Esophagus squamous epithelium (tissue), 5 donors: ENCODE results near the gene PRDX5. TPM values are rescaled to one million over a fixed set of nuclear protein-coding genes. Genes with fewer than 3 reads are reported as not detected.

Source experiments
- DNase-seq: peaks from one replicate; lab custom pipeline; 2025; lab: John Stamatoyannopoulos, UW
- H3K27ac ChIP-seq, 4 donors: fragments of 200-600 bp; sonication (generic); one replicate each; pipeline ENCODE4 v1.5.1; 2016 to 2019; ENCODE audit warnings: mild to moderate bottlenecking in 1 of 4
- H3K27me3 ChIP-seq, 4 donors: fragments of 200-600 bp; sonication (generic); 1 replicate in 3 of 4; 2 replicates in 1 of 4; pipeline versions ENCODE4 v1.5.1 to v1.6.0; 2017 to 2021; ENCODE audit warnings: antibody characterized with exemption in 1 of 4
- H3K36me3 ChIP-seq, 3 donors: fragments of 200-600 bp; sonication (generic); one replicate each; pipeline ENCODE4 v1.5.1; 2016 to 2019
- H3K4me1 ChIP-seq, 3 donors: fragments of 200-600 bp; sonication (generic); one replicate each; pipeline ENCODE4 v1.5.1; 2017 to 2019
- H3K4me3 ChIP-seq, 4 donors: fragments of 200-600 bp; sonication (generic); 1 replicate in 3 of 4; 2 replicates in 1 of 4; pipeline ENCODE4 v1.5.1; 2016 to 2019; ENCODE audit warnings: mild to moderate bottlenecking in 2 of 4, moderate library complexity in 1 of 4
- H3K9me3 ChIP-seq, 3 donors: fragments of 200-600 bp; sonication (generic); one replicate each; pipeline ENCODE4 v1.5.1; 2016 to 2019
- CTCF ChIP-seq, 6 experiments: fragments of 450-650 bp in 4 of 6; fragments of 200-600 bp in 2 of 6; sonication (generic) in 2 of 6; IDR thresholded peaks; one replicate each; pipeline ENCODE4 v1.5.1; 2016 to 2019; ENCODE audit warnings: antibody characterized with exemption in 6 of 6, mild to moderate bottlenecking in 4 of 6, moderate library complexity in 4 of 6
- POLR2A ChIP-seq, 4 donors: fragments of 450-650 bp; IDR thresholded peaks; one replicate each; pipeline ENCODE4 v1.6.1; 2017; ENCODE audit warnings: antibody characterized with exemption in 4 of 4, mild to moderate bottlenecking in 4 of 4, moderate library complexity in 3 of 4
- WGBS, 2 donors: methylation state at CpG; one replicate each; pipeline ENCODE4 v1.1.5; 2018; 5-methylcytosine and 5-hydroxymethylcytosine counted together
- intact Hi-C: fragments of 100-400 bp; cut with DNase I; formaldehyde crosslinking; loops from one replicate; pipeline ENCODE4 v1.15.0; 2022
- total RNA-seq, 4 donors: library from RNA; depleted of rRNA; stranded (reverse); fragments of >200 nt; gene quantifications; one replicate each; pipeline ENCODE4 v1.1.0, GENCODE V29; 2016
- donor health status: DM: yes; HTN: yes; CAD: no.

The PRDX5 gene
- total RNA-seq, 4 donors from 2014 or later, result 309 to 602 (median 476) TPM

DNA sequence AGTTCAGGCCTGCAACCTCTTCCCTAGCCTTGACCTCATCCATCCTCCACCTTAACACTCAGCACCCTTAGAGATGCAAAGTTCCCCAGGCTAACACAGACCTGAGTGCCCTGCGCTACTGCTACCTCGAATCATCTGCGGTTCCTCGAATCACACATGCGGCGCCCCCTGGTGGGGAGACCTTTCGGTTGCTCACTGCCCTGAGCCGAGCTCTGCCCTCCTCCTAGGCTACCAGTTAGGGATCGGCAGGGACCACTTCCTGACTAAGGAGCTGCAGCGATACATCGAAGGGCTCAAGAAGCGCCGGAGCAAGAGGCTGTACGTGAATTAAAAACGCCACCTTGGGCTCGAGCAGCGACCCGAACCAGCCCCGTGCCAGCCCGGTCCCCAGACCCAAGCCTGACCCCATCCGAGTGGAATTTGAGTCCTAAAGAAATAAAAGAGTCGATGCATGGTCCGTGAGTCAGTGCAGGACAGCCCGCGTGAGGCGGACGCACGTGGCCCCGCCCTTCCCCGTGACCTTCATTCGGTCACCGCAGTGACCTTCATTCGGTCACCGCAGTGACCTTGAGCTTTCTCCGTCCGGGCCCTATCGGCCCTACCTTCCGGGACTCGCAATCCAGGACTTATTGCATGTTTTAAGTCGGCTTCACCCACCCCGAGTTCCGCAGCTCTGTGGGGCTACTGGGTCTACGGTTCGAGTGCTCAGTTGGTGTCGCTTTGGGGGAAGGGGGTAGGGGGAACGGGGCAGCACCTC, 13.4 kb upstream of the PRDX5 start:
- 0% methylated on average over 14 to 19 of the region's 46 CpGs for WGBS, 2 donors
- intact Hi-C loops, result loop anchor here (5.0 kb wide), 1 partner anchor 102 kb away; no protein-coding TSS in a partner anchor
- Histone ChIP-seq H3K4me3 (peak overlapping the region; percentile 35 to 86 (median 74)), H3K9me3 (no peaks in the 10 kb centered on the region), H3K27me3 (peaks cover 0 to 35% (median 6%) of the 10 kb centered on the region in 4 donors), H3K4me1 (peaks cover 33 to 64% (median 37%) of the 10 kb centered on the region in 3 donors), H3K27ac (peak overlapping the region; percentile 92 to 97 (median 94)), H3K36me3 (peaks cover 0 to 24% (median 0%) of the 10 kb centered on the region in 3 donors)
- DNase-seq, result peak; percentile 67
- peak; percentile 81 to 95 (median 92) for TF ChIP-seq CTCF (IDR thresholded peaks at IDR 0.05)
- TF ChIP-seq POLR2A (IDR thresholded peaks at IDR 0.05), result peak in 1 of 4 donors; percentile 19

GRCh38 chr11:64305075-64305690, 12.7 kb upstream of the PRDX5 start, which contains the start of gene ESRRA:
ESRRA (plus strand) TSS chr11:64305524; CDS start chr11:64307180, 1,656 bp downstream.
- Histone ChIP-seq H3K27ac (peak within 1 kb of the TSS; percentile 92 to 97 (median 94)), H3K36me3 (peaks cover 0 to 24% (median 0%) of the 10 kb centered on the region in 3 donors), H3K9me3 (no peaks in the 10 kb centered on the region), H3K4me3 (peak within 1 kb of the TSS; percentile 71 to 86 (median 74)), H3K27me3 (peaks cover 0 to 28% (median under 1%) of the 10 kb centered on the region in 4 donors), H3K4me1 (peaks cover 26 to 64% (median 30%) of the 10 kb centered on the region in 3 donors)
- intact Hi-C loops, result no loop called here
- TF ChIP-seq POLR2A (IDR thresholded peaks at IDR 0.05) (peak in 3 of 4 donors; percentile 31 to 75 (median 70)), CTCF (IDR thresholded peaks at IDR 0.05) (peak in 1 of 6 experiments; percentile 18)
- 0% methylated on average over 6 to 8 of the region's 81 CpGs for WGBS, 2 donors
- peak; percentile 98 for DNase-seq

GRCh38 chr11:64305691-64306562, 12.0 kb upstream of the PRDX5 start:
- Histone ChIP-seq H3K27ac (peak overlapping the region; percentile 92 to 97 (median 94)), H3K27me3 (peaks cover 0 to 21% (median 0%) of the 10 kb centered on the region in 4 donors), H3K36me3 (peaks cover 0 to 24% (median 0%) of the 10 kb centered on the region in 3 donors), H3K4me1 (peaks cover 25 to 64% (median 28%) of the 10 kb centered on the region in 3 donors), H3K4me3 (peak overlapping the region; percentile 71 to 86 (median 74)), H3K9me3 (no peaks in the 10 kb centered on the region)
- 0 to 7% methylated on average over 6 to 16 of the region's 71 CpGs for WGBS, 2 donors
- DNase-seq, result peak; percentile 52
- TF ChIP-seq POLR2A (IDR thresholded peaks at IDR 0.05), result peak in 1 of 4 donors; percentile 49
- TF ChIP-seq CTCF (IDR thresholded peaks at IDR 0.05), result peak in 1 of 6 experiments; percentile 18
- intact Hi-C loops, result no loop called here

- Histone ChIP-seq H3K36me3 (peaks cover 0 to 24% (median 0%) of the 10 kb centered on the region in 3 donors), H3K4me3 (peak overlapping the region; percentile 71 to 86 (median 74)), H3K27me3 (peaks cover 0 to 15% (median 0%) of the 10 kb centered on the region in 4 donors), H3K27ac (peak overlapping the region; percentile 92 to 97 (median 94)), H3K4me1 (peaks cover 30 to 64% (median 30%) of the 10 kb centered on the region in 3 donors), H3K9me3 (no peaks in the 10 kb centered on the region)
- no peak for DNase-seq
- TF ChIP-seq CTCF (IDR thresholded peaks at IDR 0.05) (no peak), POLR2A (IDR thresholded peaks at IDR 0.05) (no peak)
- intact Hi-C loops, result no loop called here
- WGBS, 2 donors, result 10 to 14% methylated on average over 7 to 8 of the region's 9 CpGs
Observed at GRCh38 chr11:64306563-64306875, 11.4 kb upstream of the PRDX5 start.
